ENCODE data around the gene HOXC6. TPM values are rescaled to one million over a fixed set of nuclear protein-coding genes. Genes with fewer than 3 reads are reported as not detected.

The HOXC6 gene
- total and polyA plus RNA-seq, 4 donors = 0.18 to 0.71 (median 0.35) TPM

- WGBS, 2 donors = 12 to 17% methylated on average over 27 of the region's 27 CpGs
- Histone ChIP-seq H3K27ac (ENCODE audit: low read depth in 1 of 2, low read length in 1 of 2) (no peak overlapping the region), H3K9me3 (ENCODE audit: control insufficient read depth in 4 of 4, insufficient read depth in 3 of 4, low read length in 3 of 4) (peaks cover 0 to 7% (median 0%) of the 10 kb centered on the region in 4 donors), H3K4me3 (no peak overlapping the region), H3K4me1 (ENCODE audit: control insufficient read depth in 5 of 5, insufficient read depth in 5 of 5, low read length in 5 of 5) (peaks cover 0 to 47% (median 0%) of the 10 kb centered on the region in 5 donors), H3K36me3 (ENCODE audit: control insufficient read depth in 4 of 4, insufficient read depth in 4 of 4, low read length in 4 of 4) (no peaks in the 10 kb centered on the region), H3K9ac (ENCODE audit: insufficient read depth in 1 of 2, low read length in 2 of 2) (no peak overlapping the region), H3K27me3 (ENCODE audit: control insufficient read depth in 3 of 3, insufficient read depth in 3 of 3, low read length in 2 of 3) (peaks cover 13 to 88% (median 77%) of the 10 kb centered on the region in 3 donors)
- ATAC-seq (ENCODE audit: insufficient read depth, low FRiP score) = no peak
- no peak for TF ChIP-seq CTCF (IDR thresholded peaks at IDR 0.05; ENCODE audit: control extremely low read depth, extremely low read depth)
- DNase-seq = no peak
Observed at GRCh38 chr12:54046809-54047159, 18.5 kb downstream of the HOXC6 start.

- Histone ChIP-seq H3K36me3 (ENCODE audit: control insufficient read depth in 4 of 4, insufficient read depth in 4 of 4, low read length in 4 of 4) (no peaks in the 10 kb centered on the region), H3K4me1 (ENCODE audit: control insufficient read depth in 5 of 5, insufficient read depth in 5 of 5, low read length in 5 of 5) (peaks cover 0 to 53% (median 1%) of the 10 kb centered on the region in 5 donors), H3K27me3 (ENCODE audit: control insufficient read depth in 3 of 3, insufficient read depth in 3 of 3, low read length in 2 of 3) (peaks cover 13 to 93% (median 74%) of the 10 kb centered on the region in 3 donors), H3K4me3 (no peak overlapping the region), H3K27ac (ENCODE audit: low read depth in 1 of 2, low read length in 1 of 2) (no peak overlapping the region), H3K9ac (ENCODE audit: insufficient read depth in 1 of 2, low read length in 2 of 2) (no peak overlapping the region), H3K9me3 (ENCODE audit: control insufficient read depth in 4 of 4, insufficient read depth in 3 of 4, low read length in 3 of 4) (peaks cover 0 to 7% (median 0%) of the 10 kb centered on the region in 4 donors)
- WGBS, 2 donors = 9 to 12% methylated on average over 60 to 61 of the region's 61 CpGs
- ATAC-seq (ENCODE audit: insufficient read depth, low FRiP score) (no peak), DNase-seq (peak in 2 of 3 donors; percentile 28 to 38)
- TF ChIP-seq CTCF (IDR thresholded peaks at IDR 0.05; ENCODE audit: control extremely low read depth, extremely low read depth) = no peak
Observed at GRCh38 chr12:54047160-54047963, 19.1 kb downstream of the HOXC6 start.

GRCh38 chr12:54047964-54048303 is 19.7 kb downstream of the HOXC6 start:
- H3K27me3 ChIP-seq (ENCODE audit: control insufficient read depth in 3 of 3, insufficient read depth in 3 of 3, low read length in 2 of 3) = peaks cover 8 to 97% (median 72%) of the 10 kb centered on the region in 3 donors
- H3K4me3 ChIP-seq = no peak overlapping the region
- no peak for TF ChIP-seq CTCF (IDR thresholded peaks at IDR 0.05; ENCODE audit: control extremely low read depth, extremely low read depth)
- 35 to 49% methylated on average over 8 of the region's 8 CpGs for WGBS, 2 donors
- H3K9ac ChIP-seq (ENCODE audit: insufficient read depth in 1 of 2, low read length in 2 of 2) = no peak overlapping the region
- peaks cover 0 to 7% (median 0%) of the 10 kb centered on the region in 4 donors for H3K9me3 ChIP-seq (ENCODE audit: control insufficient read depth in 4 of 4, insufficient read depth in 3 of 4, low read length in 3 of 4)
- no peak for DNase-seq
- H3K4me1 ChIP-seq (ENCODE audit: control insufficient read depth in 5 of 5, insufficient read depth in 5 of 5, low read length in 5 of 5) = peaks cover 0 to 57% (median 7%) of the 10 kb centered on the region in 5 donors
- H3K36me3 ChIP-seq (ENCODE audit: control insufficient read depth in 4 of 4, insufficient read depth in 4 of 4, low read length in 4 of 4) = no peaks in the 10 kb centered on the region
- no peak for ATAC-seq (ENCODE audit: insufficient read depth, low FRiP score)
- no peak overlapping the region for H3K27ac ChIP-seq (ENCODE audit: low read depth in 1 of 2, low read length in 1 of 2)
